Measurements from ENCODE around the gene TLE4.
"Not testable (repeated sequence)": the region's sequence is repeated elsewhere in the genome, so short reads cannot be mapped to it uniquely, and the experiment has no call there.

Gene TLE4

GRCh38 chr9:79654591-79655382 lies 83.0 kb downstream of the TLE4 start:
- not testable (repeated sequence) for DNase-seq (ENCODE audit: low read depth, low spot score); H3K4me3 ChIP-seq (ENCODE audit: low read length)

- no peak for DNase-seq (ENCODE audit: low read depth, low spot score)
- no peak overlapping the region for H3K4me3 ChIP-seq (ENCODE audit: low read length)
Measured at GRCh38 chr9:79655551-79655950, 83.8 kb downstream of the TLE4 start.

GRCh38 chr9:79656169-79656568 lies 84.4 kb downstream of the TLE4 start:
- H3K4me3 ChIP-seq (ENCODE audit: low read length) = no peak overlapping the region
- DNase-seq (ENCODE audit: low read depth, low spot score) = no peak

- H3K4me3 ChIP-seq (ENCODE audit: low read length) = no peak overlapping the region
- no peak for DNase-seq (ENCODE audit: low read depth, low spot score)
Measured at GRCh38 chr9:79657891-79658290, 86.1 kb downstream of the TLE4 start.

- DNase-seq (ENCODE audit: low read depth, low spot score) = no peak
- H3K4me3 ChIP-seq (ENCODE audit: low read length) = no peak overlapping the region
Measured at GRCh38 chr9:79658926-79659325, 87.2 kb downstream of the TLE4 start.

DNA sequence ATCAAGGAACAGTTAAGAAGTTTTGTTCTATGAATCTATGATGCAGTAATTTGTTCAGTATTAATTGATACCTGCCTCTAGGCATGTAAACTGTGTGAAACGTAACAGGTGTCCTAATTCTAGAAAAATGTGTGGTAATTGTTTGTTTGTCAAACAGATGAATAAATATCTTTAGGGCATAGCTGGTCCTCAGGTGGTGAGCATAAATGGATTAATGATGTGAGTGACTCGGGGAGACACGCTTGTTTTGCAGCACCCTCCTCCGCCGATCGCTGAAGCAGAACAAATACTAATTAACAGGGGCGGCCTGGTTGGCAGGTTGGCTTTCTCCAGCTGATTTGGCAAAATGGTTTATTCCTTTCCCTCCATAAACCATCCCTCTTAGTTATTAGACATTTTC lies 88.8 kb downstream of the TLE4 start:
- H3K4me3 ChIP-seq (ENCODE audit: low read length) = no peak overlapping the region
- no peak for DNase-seq (ENCODE audit: low read depth, low spot score)

- no peak for DNase-seq (ENCODE audit: low read depth, low spot score)
- H3K4me3 ChIP-seq (ENCODE audit: low read length) = no peak overlapping the region
Measured at GRCh38 chr9:79661279-79661678, 89.5 kb downstream of the TLE4 start.

DNA sequence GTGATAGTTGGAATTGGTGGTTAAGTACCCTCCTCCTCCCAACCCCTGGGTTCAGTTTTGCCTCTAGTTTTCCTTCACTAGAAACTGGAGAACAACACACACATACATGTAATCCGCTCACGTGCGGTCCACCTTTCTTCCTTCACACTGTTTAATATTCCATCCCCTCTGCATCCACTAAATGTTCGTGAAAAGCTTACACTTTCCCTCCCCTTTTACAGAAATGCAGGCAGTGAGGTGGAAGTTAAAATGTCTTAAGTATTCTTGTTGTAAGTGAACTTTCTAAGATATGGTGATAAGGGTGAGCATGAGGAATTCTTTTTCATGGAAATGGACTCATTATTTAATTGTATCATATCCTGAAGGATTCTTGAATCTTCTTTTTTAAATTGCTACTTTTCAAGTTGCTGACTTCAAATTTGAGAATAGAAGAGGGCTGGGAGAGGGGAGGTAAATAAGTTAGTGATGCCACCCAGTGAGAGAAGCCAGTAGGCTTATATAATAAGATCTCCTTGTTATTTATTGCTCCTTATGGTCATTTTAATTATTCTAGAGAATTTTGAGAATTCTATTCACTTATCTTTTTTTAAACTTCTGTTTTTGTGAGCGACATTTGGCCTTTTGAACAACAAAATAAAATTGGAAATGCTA lies 90.2 kb downstream of the TLE4 start:
- H3K4me3 ChIP-seq (ENCODE audit: low read length) = no peak overlapping the region
- DNase-seq (ENCODE audit: low read depth, low spot score) = no peak

DNA sequence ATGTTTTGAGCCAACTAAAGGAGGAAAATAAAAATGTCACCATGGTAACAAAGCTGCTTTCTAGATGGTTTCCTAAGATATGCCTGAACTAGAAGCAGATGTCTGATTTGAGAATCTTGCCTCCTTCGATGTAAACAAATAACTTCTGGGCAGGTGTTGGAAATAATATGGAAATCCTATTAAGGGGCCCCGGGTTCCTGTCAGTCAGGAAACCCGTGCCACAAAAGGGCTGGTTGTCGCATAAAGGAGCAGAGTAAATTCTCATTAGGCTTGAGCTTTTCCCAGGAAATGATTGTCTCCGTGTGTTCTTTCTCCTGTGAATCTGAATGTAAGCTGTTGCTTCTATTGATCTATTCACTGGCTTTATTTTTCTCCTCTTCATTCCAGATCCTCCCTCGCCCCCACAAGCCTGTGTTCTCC lies 90.8 kb downstream of the TLE4 start:
- H3K4me3 ChIP-seq (ENCODE audit: low read length) = no peak overlapping the region
- DNase-seq (ENCODE audit: low read depth, low spot score) = no peak

DNA sequence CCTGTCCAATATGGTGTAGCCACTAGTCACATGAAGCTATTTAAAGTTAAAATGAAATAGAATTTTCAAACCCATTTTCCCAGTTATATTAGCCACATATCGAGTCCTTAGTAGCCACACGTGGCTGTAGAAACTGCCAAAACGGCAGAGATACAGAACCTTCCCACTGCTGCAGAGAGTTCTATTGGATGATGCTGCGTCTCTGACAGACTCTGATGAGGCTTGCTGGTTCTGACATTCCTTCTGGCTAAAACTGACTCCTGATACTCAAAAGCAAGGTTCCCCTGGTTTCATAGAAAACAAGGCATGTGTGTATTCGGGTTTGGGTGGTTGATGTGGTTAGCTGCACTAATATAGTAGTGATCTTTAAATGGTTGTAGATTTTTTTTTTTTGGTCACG lies 91.5 kb downstream of the TLE4 start:
- no peak overlapping the region for H3K4me3 ChIP-seq (ENCODE audit: low read length)
- no peak for DNase-seq (ENCODE audit: low read depth, low spot score)

DNA sequence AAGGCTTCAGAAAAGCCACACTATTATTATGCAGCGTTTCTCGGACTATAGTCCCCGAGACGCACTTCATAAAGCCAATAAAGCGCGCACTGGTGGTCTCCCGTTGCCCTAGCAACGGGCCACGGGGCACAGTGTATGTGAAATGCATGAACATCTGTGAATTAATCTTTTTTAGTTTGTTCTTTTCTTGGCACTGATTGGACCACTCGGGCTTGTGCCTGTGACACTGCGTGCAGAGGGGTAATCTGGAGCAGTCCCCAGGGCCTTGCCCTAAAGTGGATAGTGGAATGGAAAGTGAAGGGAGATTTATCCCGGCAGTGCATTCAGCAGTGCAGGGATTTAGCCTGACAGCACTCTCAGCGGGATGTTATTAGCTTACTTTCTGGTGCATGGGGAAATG lies 92.1 kb downstream of the TLE4 start:
- no peak overlapping the region for H3K4me3 ChIP-seq (ENCODE audit: low read length)
- DNase-seq (ENCODE audit: low read depth, low spot score) = no peak

DNA sequence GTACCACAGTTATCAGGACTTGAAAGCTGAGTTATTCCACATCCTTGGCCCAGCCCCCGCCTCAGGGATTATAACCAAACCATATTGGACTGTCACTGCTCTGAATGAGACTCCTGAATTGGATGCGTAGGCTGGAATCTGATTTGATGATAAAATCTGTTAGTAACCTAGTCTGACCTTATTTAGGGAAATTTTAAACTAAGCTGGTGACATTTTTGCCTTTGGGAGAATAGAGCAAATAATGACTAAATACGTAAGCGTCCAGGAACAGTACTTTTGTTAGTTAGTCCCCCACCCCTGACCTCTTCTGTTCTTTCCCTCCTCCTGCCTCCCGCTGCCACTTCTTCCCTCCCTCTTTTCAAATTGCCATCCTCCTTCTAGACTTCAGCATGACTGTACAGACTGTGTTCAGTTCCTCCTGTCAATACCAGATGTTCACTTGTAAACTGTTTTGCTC lies 92.6 kb downstream of the TLE4 start:
- no peak for DNase-seq (ENCODE audit: low read depth, low spot score)
- H3K4me3 ChIP-seq (ENCODE audit: low read length) = no peak overlapping the region

DNA sequence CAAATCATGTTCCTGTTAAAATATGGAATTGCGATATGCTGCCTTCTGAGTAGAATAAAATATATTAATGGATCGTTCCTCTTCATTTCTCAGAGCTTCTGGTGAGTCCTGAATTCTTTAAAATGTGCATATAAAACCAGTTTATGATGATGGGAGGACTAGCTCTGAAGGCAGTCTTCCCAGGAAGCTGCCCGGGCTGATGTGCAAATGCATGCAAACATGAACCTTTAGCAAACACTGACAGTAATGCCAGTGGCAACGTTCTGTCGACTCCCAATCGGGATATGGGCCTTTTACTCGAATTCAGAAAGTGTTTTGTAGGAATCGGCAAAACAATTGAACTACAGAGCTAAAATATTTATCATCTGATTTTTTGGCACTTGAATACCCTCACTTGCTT lies 93.6 kb downstream of the TLE4 start:
- no peak overlapping the region for H3K4me3 ChIP-seq (ENCODE audit: low read length)
- no peak for DNase-seq (ENCODE audit: low read depth, low spot score)

- no peak for DNase-seq (ENCODE audit: low read depth, low spot score)
Measured at GRCh38 chr9:79665931-79666330, 94.2 kb downstream of the TLE4 start.

DNA sequence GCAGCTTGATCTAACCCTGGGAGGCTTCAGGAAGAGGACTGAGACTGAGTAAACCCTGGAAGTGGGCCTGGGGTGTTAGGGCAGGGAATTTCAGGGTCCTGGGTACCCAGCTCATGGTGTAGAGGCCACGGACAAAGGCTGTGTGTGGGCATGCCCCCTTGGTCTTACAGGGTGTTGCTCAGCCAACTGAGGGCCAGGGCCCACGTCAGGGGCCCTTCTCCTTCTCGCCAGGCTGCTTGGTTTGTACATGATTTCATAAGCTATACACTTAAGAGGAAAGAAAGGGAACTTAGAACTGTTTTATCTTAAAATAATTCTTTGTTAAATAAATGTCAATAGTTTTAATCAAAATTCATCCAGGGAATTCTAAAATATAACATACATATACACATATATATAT lies 95.4 kb downstream of the TLE4 start:
- H3K4me3 ChIP-seq (ENCODE audit: low read length) = no peak overlapping the region
- no peak for DNase-seq (ENCODE audit: low read depth, low spot score)

More at GRCh38 chr9:79665931-79666330, 94.2 kb downstream of the TLE4 start:
- no peak overlapping the region for H3K4me3 ChIP-seq (ENCODE audit: low read length)

DNA sequence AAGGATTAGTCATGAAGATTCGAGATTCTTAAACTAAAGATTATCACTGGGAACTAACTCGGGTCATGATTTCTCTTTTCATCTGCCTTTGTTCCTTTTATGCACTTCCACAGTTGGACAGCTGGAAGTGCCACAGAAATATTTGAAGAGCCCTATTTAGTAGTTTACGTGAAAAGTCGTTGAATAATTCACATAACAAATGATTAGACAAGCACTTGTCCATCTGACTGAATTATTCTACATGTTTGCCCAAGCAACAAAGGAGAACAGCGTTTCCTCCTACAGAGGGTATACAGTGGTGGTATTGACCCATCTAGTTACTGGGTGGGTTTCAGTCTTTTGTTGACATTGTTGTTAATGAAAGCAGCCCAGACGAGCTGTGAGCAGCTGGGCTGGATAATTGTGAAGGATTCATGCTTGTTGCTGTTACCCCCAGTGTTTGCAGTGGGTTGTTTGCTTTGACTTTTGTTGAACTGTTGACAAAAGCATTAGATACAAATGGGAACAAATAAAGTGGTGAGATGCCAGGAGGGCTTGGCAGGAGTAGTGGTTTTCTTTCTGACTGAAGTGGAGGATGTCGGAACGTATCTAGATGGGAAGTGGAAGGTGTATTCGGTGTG lies 96.2 kb downstream of the TLE4 start:
- no peak for DNase-seq (ENCODE audit: low read depth, low spot score)
- no peak overlapping the region for H3K4me3 ChIP-seq (ENCODE audit: low read length)

DNA sequence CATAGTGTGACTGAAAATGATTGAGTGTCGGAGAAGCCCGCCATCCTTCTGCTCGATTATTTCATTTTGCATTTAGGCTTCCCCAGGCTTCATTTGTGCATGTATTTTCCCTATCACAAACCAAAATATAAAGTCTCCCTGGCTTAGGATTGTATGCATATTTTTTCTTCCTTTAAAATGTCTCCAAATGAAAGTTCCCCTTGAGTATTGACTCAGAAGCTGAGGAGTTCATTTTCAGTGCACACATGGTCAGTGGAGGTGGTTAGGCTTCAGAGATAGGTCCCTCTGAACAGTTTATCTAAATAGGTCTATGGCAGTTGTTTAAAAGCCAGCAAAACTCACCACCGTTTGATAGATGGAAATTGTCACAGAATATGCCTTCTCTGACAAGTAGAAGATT lies 97.2 kb downstream of the TLE4 start:
- H3K4me3 ChIP-seq (ENCODE audit: low read length) = no peak overlapping the region

GRCh38 chr9:79670269-79670961 lies 98.7 kb downstream of the TLE4 start:
- DNase-seq (ENCODE audit: low read depth, low spot score) = no peak
- H3K4me3 ChIP-seq (ENCODE audit: low read length) = no peak overlapping the region

More for the DNA sequence above, 97.2 kb downstream of the TLE4 start:
- no peak for DNase-seq (ENCODE audit: low read depth, low spot score)

GRCh38 chr9:79671558-79671957 lies 99.8 kb downstream of the TLE4 start:
- no peak overlapping the region for H3K4me3 ChIP-seq (ENCODE audit: low read length)
- no peak for DNase-seq (ENCODE audit: low read depth, low spot score)

DNA sequence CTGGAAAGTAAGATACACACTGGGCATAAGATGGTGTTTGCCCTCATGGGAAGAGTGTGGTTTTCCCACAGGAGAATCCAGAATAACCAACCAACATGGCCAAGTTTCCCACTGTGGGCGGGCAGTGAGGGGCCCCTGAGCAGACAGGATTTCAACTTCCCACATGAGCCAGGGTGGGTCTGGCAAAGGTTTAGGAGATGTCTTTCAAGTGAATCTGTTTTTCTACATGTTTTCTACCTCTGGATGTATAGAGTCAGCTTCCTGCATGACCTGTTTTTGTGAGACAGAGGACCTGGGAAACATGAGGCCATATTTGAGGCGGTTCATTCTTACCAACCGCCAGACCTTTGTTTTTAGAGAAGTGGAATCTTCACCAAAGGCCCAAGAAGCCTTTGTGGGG lies 100.5 kb downstream of the TLE4 start:
- H3K4me3 ChIP-seq (ENCODE audit: low read length) = no peak overlapping the region
- no peak for DNase-seq (ENCODE audit: low read depth, low spot score)
